ENCODE measurements around the gene COA8.

DNA sequence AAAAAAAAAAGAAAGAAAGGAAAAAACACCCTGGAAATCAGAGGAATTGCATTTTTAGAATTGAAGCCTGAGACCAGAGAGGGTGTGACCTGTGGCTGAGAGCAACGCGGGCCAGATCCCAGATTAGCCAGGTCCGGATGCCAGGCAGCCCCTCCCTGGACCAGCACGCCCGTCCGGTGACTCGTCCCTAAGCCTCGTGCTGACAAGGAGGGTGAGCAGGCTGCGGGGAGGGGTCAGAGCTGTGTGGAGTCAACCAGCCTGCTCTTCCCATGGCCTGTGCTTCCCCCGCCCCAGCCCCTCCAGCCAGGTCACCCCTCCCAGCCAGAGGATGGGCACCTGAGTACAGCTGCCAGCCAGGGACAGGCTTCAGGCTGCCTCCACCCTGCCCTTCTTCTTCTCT lies 62.1 kb downstream of the COA8 start:
- TF ChIP-seq POLR2A (IDR thresholded peaks at IDR 0.05; ENCODE audit: low read depth, low read length) (no peak), POLR2AphosphoS5 (IDR thresholded peaks at IDR 0.05; ENCODE audit: low read depth, low read length) (no peak)
